HG03108 (cell line): ENCODE results near the gene CLCNKA.
"Not testable (repeated sequence)": the region's sequence is repeated elsewhere in the genome, so short reads cannot be mapped to it uniquely, and the experiment has no call there.

Experiments
- ATAC-seq: cut with Tn5 transposase; IDR thresholded peaks from one replicate; pipeline ENCODE4 v1.9.1; 2021; ENCODE audit warnings: moderate library complexity; ENCODE audit not compliant: unreplicated experiment

The CLCNKA gene

GRCh38 chr1:16061989-16062686 lies 40.3 kb downstream of the CLCNKA start:
- not testable (repeated sequence) for ATAC-seq

GRCh38 chr1:16062687-16063075 lies 40.8 kb downstream of the CLCNKA start:
- ATAC-seq, result not testable (repeated sequence)

- ATAC-seq, result no peak
Observed at GRCh38 chr1:16063226-16063829, 41.5 kb downstream of the CLCNKA start.

- no peak for ATAC-seq
Observed at GRCh38 chr1:16063921-16064320, 42.1 kb downstream of the CLCNKA start.

GRCh38 chr1:16064536-16065268 lies 42.9 kb downstream of the CLCNKA start:
- ATAC-seq, result no peak

- ATAC-seq, result no peak
Observed at GRCh38 chr1:16065269-16065576, 43.4 kb downstream of the CLCNKA start.

- ATAC-seq, result no peak
Observed at GRCh38 chr1:16066245-16066644, 44.4 kb downstream of the CLCNKA start.

- no peak for ATAC-seq
Observed at GRCh38 chr1:16067127-16067768, 45.4 kb downstream of the CLCNKA start.

- no peak for ATAC-seq
Observed at GRCh38 chr1:16067933-16068332, 46.1 kb downstream of the CLCNKA start.

GRCh38 chr1:16068356-16069270 lies 46.8 kb downstream of the CLCNKA start:
- no peak for ATAC-seq

- no peak for ATAC-seq
Observed at GRCh38 chr1:16070640-16071355, 49.0 kb downstream of the CLCNKA start.

- no peak for ATAC-seq
Observed at GRCh38 chr1:16071614-16072013, 49.8 kb downstream of the CLCNKA start.

- no peak for ATAC-seq
Observed at GRCh38 chr1:16072095-16072494, 50.3 kb downstream of the CLCNKA start.

- ATAC-seq, result no peak
Observed at GRCh38 chr1:16072616-16073484, 51.0 kb downstream of the CLCNKA start.

GRCh38 chr1:16073490-16074119 lies 51.8 kb downstream of the CLCNKA start, which contains the start of gene FAM131C:
FAM131C (minus strand) TSS chr1:16073651; CDS start chr1:16073442, 209 bp downstream.
- ATAC-seq, result no peak

- ATAC-seq, result no peak
Observed at GRCh38 chr1:16074217-16074616, 52.4 kb downstream of the CLCNKA start.

GRCh38 chr1:16075337-16076030 lies 53.6 kb downstream of the CLCNKA start:
- no peak for ATAC-seq
